Gastroesophageal sphincter (tissue), 4 donors: Measurements from ENCODE around the gene SNX5. TPM values are rescaled to one million over a fixed set of nuclear protein-coding genes. Genes with fewer than 3 reads are reported as not detected.

Source experiments
- ATAC-seq: fragments of 150-250 bp; one replicate; pipeline ENCODE4 v1.9.1; 2016; ENCODE audit warnings: mild to moderate bottlenecking, moderate library complexity
- H3K27ac ChIP-seq, 4 donors: fragments of 200-600 bp; sonication (generic) in 3 of 4; 1 replicate in 3 of 4; 2 replicates in 1 of 4; pipeline ENCODE4 v1.5.1; 2016 to 2019
- H3K27me3 ChIP-seq: fragments of 200-600 bp; sonication (generic); one replicate; pipeline ENCODE4 v1.5.1; 2019
- H3K36me3 ChIP-seq, 2 donors: fragments of 200-600 bp; sonication (generic); one replicate each; pipeline ENCODE4 v1.5.1; 2019; ENCODE audit warnings: control low read depth in 1 of 2
- H3K4me1 ChIP-seq, 3 donors: fragments of 200-600 bp; sonication (generic); 1 replicate in 2 of 3; 2 replicates in 1 of 3; pipeline ENCODE4 v1.5.1; 2016 to 2019; ENCODE audit warnings: control low read depth in 2 of 3
- H3K4me3 ChIP-seq, 2 donors: fragments of 200-600 bp; sonication (generic); one replicate each; pipeline ENCODE4 v1.5.1; 2019; ENCODE audit warnings: mild to moderate bottlenecking in 1 of 2, moderate library complexity in 1 of 2
- H3K9me3 ChIP-seq, 3 donors: fragments of 200-600 bp; sonication (generic); one replicate each; pipeline ENCODE4 v1.5.1; 2017 to 2019; ENCODE audit warnings: control low read depth in 2 of 3
- CTCF ChIP-seq, 4 experiments: fragments of 200-600 bp in 2 of 4; fragments of 450-650 bp in 2 of 4; sonication (generic) in 1 of 4; IDR thresholded peaks; one replicate each; pipeline ENCODE4 v1.5.1; 2017 to 2019; ENCODE audit warnings: antibody characterized with exemption in 4 of 4, mild to moderate bottlenecking in 2 of 4, moderate library complexity in 2 of 4
- EP300 ChIP-seq: sonication (generic); formaldehyde crosslinking; IDR thresholded peaks from one replicate; pipeline ENCODE4 v1.6.1; 2017; ENCODE audit warnings: antibody characterized with exemption, mild to moderate bottlenecking
- POLR2A ChIP-seq, 2 donors: fragments of 450-650 bp; IDR thresholded peaks; one replicate each; pipeline ENCODE4 v1.6.1; 2017; ENCODE audit warnings: antibody characterized with exemption in 2 of 2, mild to moderate bottlenecking in 2 of 2, moderate library complexity in 1 of 2
- POLR2AphosphoS5 ChIP-seq: sonication (generic); formaldehyde crosslinking; IDR thresholded peaks from one replicate; pipeline ENCODE4 v1.6.1; 2017; ENCODE audit warnings: antibody characterized with exemption
- WGBS, 2 donors: methylation state at CpG; one replicate each; pipeline ENCODE4 v1.1.5; 2018; ENCODE audit warnings: low coverage in 1 of 2; 5-methylcytosine and 5-hydroxymethylcytosine counted together
- total RNA-seq, 4 donors: library from RNA; depleted of rRNA; stranded (reverse); fragments of >200 nt; gene quantifications; one replicate each; pipeline ENCODE4 v1.1.0, GENCODE V29; 2016

SNX5 gene
- total RNA-seq, 4 donors from 2014 or later, result 47.5 to 90.9 (median 70.2) TPM

- 21 to 53% methylated on average over 2 to 5 of the region's 5 CpGs for WGBS, 2 donors
- H3K27me3 ChIP-seq, result no peaks in the 10 kb centered on the region
- peaks cover 14 to 91% (median 36%) of the 10 kb centered on the region in 3 donors for H3K4me1 ChIP-seq
- ATAC-seq, result no peak
- no peaks in the 10 kb centered on the region for H3K9me3 ChIP-seq
- H3K27ac ChIP-seq, result peak overlapping the region; percentile 60 to 83 (median 78)
- no peak overlapping the region for H3K4me3 ChIP-seq
- peaks cover 0 to 21% of the 10 kb centered on the region in 2 donors for H3K36me3 ChIP-seq
- TF ChIP-seq POLR2A (IDR thresholded peaks at IDR 0.05) (no peak), CTCF (IDR thresholded peaks at IDR 0.05) (peak; percentile 6 to 41 (median 23))
These were observed 10.0 kb downstream of the SNX5 start for GRCh38 chr20:17958373-17959256.

DNA sequence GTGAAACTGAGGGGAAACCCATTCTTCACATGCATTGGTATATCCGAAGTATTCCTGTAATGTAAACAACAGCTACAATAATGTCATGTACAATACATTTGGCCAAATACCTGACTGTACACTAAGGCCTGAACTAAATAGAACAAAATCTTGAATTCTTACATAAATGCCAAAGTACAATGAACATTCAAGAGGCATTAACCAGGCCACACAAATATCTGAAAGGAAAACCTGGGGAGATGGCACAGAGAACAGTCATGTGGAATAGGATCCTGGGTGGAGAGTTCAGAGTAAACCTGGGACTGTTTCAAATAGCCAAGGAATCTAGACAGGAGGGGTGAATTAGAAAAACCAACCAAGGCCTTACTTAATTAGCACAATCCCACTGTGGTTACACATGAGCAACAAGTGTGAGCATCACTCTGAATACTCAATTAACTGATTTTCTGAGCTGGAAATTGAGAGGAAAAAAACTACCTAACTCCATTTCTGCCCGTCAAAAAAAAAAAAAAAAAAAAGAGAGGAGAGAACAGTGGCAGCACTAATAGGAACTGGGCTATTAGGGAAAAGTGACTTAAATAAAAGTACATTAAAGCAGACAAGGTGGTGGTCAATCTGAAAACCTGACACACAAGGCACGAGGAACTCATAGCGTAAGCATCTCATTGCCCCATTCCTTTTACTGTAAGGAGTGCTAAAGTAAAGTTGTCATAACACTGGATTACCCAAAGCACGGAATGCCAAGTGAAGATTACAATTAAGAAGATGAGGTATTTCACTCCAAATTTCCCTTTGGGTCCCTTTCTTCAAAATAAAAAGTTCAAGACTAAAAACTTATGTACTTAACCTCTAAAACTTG lies 10.9 kb downstream of the SNX5 start:
- 27 to 39% methylated on average over 5 of the region's 5 CpGs for WGBS, 2 donors
- Histone ChIP-seq H3K27ac (peak overlapping the region; percentile 60 to 83 (median 78)), H3K4me1 (peaks cover 14 to 82% (median 36%) of the 10 kb centered on the region in 3 donors), H3K36me3 (peaks cover 0 to 30% of the 10 kb centered on the region in 2 donors), H3K4me3 (no peak overlapping the region), H3K27me3 (no peaks in the 10 kb centered on the region), H3K9me3 (no peaks in the 10 kb centered on the region)
- peak; percentile 28 for ATAC-seq
- TF ChIP-seq EP300, result no peak
- peak; percentile 72 for TF ChIP-seq POLR2AphosphoS5

DNA sequence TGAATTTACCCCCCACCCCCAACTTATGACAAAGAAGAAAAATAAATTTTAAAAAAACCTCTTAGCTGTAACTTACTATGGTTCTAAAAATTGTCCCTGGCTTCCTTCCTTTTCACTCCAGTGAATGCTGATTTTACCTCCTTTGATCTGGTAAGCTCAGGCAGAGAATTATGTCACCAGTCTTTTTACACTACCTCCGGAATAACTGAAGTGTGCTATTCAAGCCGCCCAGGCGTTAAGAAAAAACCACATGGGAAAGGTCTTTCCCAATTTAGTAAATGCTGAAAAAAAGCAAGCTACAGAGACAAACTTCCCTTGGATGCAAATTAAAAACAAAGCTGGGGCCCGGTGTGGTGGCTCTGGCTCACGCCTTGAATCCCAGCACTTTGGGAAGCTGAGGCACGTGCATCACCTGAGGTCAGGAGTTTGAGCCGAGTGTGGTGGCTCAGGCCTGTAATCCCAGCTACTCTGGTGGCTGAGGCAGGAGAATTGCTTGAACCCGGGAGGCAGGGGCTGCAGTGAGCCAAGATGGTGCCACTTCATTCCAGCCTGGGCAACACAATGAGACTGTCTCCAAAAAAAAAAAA lies 12.4 kb downstream of the SNX5 start:
- ATAC-seq, result no peak
- Histone ChIP-seq H3K4me3 (no peak overlapping the region), H3K27me3 (no peaks in the 10 kb centered on the region), H3K36me3 (peaks cover 0 to 45% of the 10 kb centered on the region in 2 donors), H3K27ac (peak overlapping the region in 2 of 4 donors; percentile 48 to 77), H3K9me3 (no peaks in the 10 kb centered on the region), H3K4me1 (peaks cover 10 to 67% (median 32%) of the 10 kb centered on the region in 3 donors)
- WGBS, 2 donors, result 74 to 86% methylated on average over 4 to 8 of the region's 8 CpGs
- no peak for TF ChIP-seq CTCF (IDR thresholded peaks at IDR 0.05)
- no peak for TF ChIP-seq POLR2A (IDR thresholded peaks at IDR 0.05)
- TF ChIP-seq POLR2AphosphoS5, result no peak
- no peak for TF ChIP-seq EP300

DNA sequence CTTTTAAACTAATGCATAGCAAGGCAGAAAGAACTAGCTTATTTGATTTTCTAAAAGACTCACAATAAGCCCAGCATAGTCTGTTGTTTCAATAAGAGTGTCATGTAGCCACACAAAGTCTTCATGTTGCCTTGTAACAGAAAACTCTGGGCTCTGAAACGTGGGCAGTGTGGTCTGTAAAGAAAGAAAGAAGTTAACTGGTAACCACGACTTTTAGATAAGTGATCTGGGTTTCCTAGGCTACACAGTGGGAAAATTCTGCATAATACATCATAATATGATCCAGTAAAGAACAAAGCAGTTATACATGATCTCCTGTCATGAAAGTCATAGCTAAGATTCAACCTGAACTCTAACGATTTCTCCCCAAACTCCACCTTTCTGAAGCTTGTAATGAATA lies 13.3 kb downstream of the SNX5 start:
- H3K4me1 ChIP-seq, result peaks cover 10 to 58% (median 26%) of the 10 kb centered on the region in 3 donors
- no peak for TF ChIP-seq POLR2AphosphoS5
- TF ChIP-seq EP300, result no peak
- no peak for TF ChIP-seq CTCF (IDR thresholded peaks at IDR 0.05)
- no peak for TF ChIP-seq POLR2A (IDR thresholded peaks at IDR 0.05)
- H3K27me3 ChIP-seq, result no peaks in the 10 kb centered on the region
- no peak overlapping the region for H3K4me3 ChIP-seq
- H3K9me3 ChIP-seq, result no peaks in the 10 kb centered on the region
- H3K36me3 ChIP-seq, result peaks cover 5 to 54% of the 10 kb centered on the region in 2 donors
- WGBS, 2 donors, result 45 to 54% methylated on average over 3 of the region's 3 CpGs
- H3K27ac ChIP-seq, result peak overlapping the region in 2 of 4 donors; percentile 48 to 77
- no peak for ATAC-seq

DNA sequence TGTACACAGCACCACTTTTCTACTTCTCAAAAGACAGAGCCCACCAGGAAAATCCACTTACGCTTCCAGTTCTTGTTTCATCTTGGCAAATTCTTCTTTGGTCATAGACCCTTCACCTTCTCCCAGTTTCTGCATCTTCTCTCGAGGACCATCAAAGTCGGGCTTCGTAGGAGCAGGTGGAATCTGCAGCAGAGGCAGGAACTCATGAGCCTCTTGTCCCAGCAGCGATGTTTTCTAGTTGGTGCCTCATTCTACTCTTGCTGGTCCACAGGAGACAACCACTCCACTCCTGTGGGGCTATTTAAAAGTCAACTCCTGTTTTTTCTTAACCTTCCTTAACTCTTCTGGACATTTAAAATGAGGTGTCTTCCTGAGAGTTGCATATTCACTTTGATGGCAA lies 14.7 kb downstream of the SNX5 start:
- WGBS, 2 donors, result 91 to 96% methylated on average over 4 to 5 of the region's 5 CpGs
- Histone ChIP-seq H3K27ac (no peak overlapping the region), H3K36me3 (peaks cover 5 to 68% of the 10 kb centered on the region in 2 donors), H3K27me3 (no peaks in the 10 kb centered on the region), H3K9me3 (no peaks in the 10 kb centered on the region), H3K4me3 (no peak overlapping the region), H3K4me1 (peaks cover 8 to 44% (median 13%) of the 10 kb centered on the region in 3 donors)
- no peak for TF ChIP-seq POLR2A (IDR thresholded peaks at IDR 0.05)
- TF ChIP-seq CTCF (IDR thresholded peaks at IDR 0.05), result no peak
- no peak for TF ChIP-seq POLR2AphosphoS5
- no peak for TF ChIP-seq EP300
- ATAC-seq, result no peak
